Naive thymus-derived CD4-positive, alpha-beta T cell (primary cell): ENCODE data around the gene B4GALT3. TPM values are rescaled to one million over a fixed set of nuclear protein-coding genes. Genes with fewer than 3 reads are reported as not detected.

Experiments
- ATAC-seq: fragments of 150-1000 bp; cut with Tn5 transposase; 2 replicates; pipeline ENCODE4 v1.10.0; 2021; ENCODE audit warnings: mild to moderate bottlenecking, moderate library complexity
- CTCF ChIA-PET: fragments of 350-600 bp; sonication (Branson Sonifier 250); formaldehyde crosslinking; loops from one replicate; lab custom pipeline; 2021; ENCODE audit warnings: antibody characterized with exemption; lab: Charles Lee
- POLR2A ChIA-PET: fragments of 350-600 bp; sonication (Branson Sonifier 250); formaldehyde crosslinking; loops from one replicate; lab custom pipeline; 2021; ENCODE audit warnings: antibody characterized with exemption, inconsistent platforms; lab: Charles Lee
- DNase-seq, 9 donors: peaks; one replicate each; pipeline versions ENCODE4 v3.0.0 to v3.0.0-alpha.2; 2020 to 2022; ENCODE audit warnings: mixed read lengths in 1 of 9
- H3K27ac ChIP-seq: one replicate; pipeline ENCODE4 v1.7.0; 2013; ENCODE audit warnings: mild to moderate bottlenecking, low read depth, low read length, moderate library complexity
- H3K27me3 ChIP-seq, 2 donors: one replicate each; pipeline ENCODE4 v1.7.0; 2013; ENCODE audit warnings: low read length in 2 of 2, mild to moderate bottlenecking in 2 of 2, moderate library complexity in 2 of 2; ENCODE audit not compliant: control insufficient read depth in 2 of 2, insufficient read depth in 2 of 2
- H3K36me3 ChIP-seq, 3 experiments: 1 replicate in 2 of 3; 2 replicates in 1 of 3; pipeline ENCODE4 v1.7.0; 2013; ENCODE audit warnings: low read length in 3 of 3, mild to moderate bottlenecking in 3 of 3, moderate library complexity in 1 of 3; ENCODE audit not compliant: insufficient read depth in 3 of 3, control insufficient read depth in 2 of 3
- H3K4me1 ChIP-seq, 2 donors: one replicate each; pipeline ENCODE4 v1.7.0; 2013; ENCODE audit warnings: low read length in 2 of 2, mild to moderate bottlenecking in 2 of 2, moderate library complexity in 1 of 2; ENCODE audit not compliant: control insufficient read depth in 2 of 2, insufficient read depth in 2 of 2
- H3K4me3 ChIP-seq: 2 replicates; pipeline ENCODE4 v1.7.0; 2013; ENCODE audit warnings: mild to moderate bottlenecking, low read length
- H3K9me3 ChIP-seq, 3 experiments: 1 replicate in 2 of 3; 2 replicates in 1 of 3; pipeline ENCODE4 v1.7.0; 2013; ENCODE audit warnings: low read length in 3 of 3; ENCODE audit not compliant: control insufficient read depth in 2 of 3
- H3K27ac Mint-ChIP-seq, 9 donors: one replicate each; pipeline ENCODE4 v1.8.0; 2020 to 2022; ENCODE audit warnings: mixed read lengths in 9 of 9, mild to moderate bottlenecking in 8 of 9, moderate library complexity in 5 of 9, inconsistent platforms in 2 of 9
- H3K27me3 Mint-ChIP-seq, 5 donors: one replicate each; pipeline ENCODE4 v1.8.0; 2021 to 2022; ENCODE audit warnings: mixed read lengths in 5 of 5, mild to moderate bottlenecking in 1 of 5
- H3K36me3 Mint-ChIP-seq, 5 donors: one replicate each; pipeline ENCODE4 v1.8.0; 2020 to 2022; ENCODE audit warnings: mixed read lengths in 5 of 5, mild to moderate bottlenecking in 3 of 5, inconsistent platforms in 1 of 5
- H3K4me1 Mint-ChIP-seq, 7 donors: one replicate each; pipeline ENCODE4 v1.8.0; 2020 to 2022; ENCODE audit warnings: mixed read lengths in 7 of 7, mild to moderate bottlenecking in 3 of 7, inconsistent platforms in 1 of 7
- H3K4me3 Mint-ChIP-seq, 10 donors: one replicate each; pipeline ENCODE4 v1.8.0; 2020 to 2022; ENCODE audit warnings: mild to moderate bottlenecking in 10 of 10, mixed read lengths in 10 of 10, moderate library complexity in 6 of 10, inconsistent platforms in 2 of 10
- H3K9me3 Mint-ChIP-seq, 11 donors: one replicate each; pipeline ENCODE4 v1.8.0; 2020 to 2022; ENCODE audit warnings: mixed read lengths in 11 of 11, mild to moderate bottlenecking in 4 of 11, inconsistent platforms in 1 of 11, moderate library complexity in 1 of 11
- intact Hi-C, 2 donors: fragments of 100-400 bp; cut with micrococcal nuclease; formaldehyde crosslinking; loops; one replicate each; pipeline ENCODE4 v1.15.1; 2023
- polyA plus RNA-seq, 2 donors: library from polyadenylated mRNA; unstranded; fragments of 300-500 nt; fragmentation: Illumina TruSeq; gene quantifications; one replicate each; pipeline ENCODE4 v1.2.3, GENCODE V29; 2021
- total RNA-seq, 6 experiments: library from RNA in 5 of 6; stranded (reverse) in 5 of 6; gene quantifications; 1 replicate in 5 of 6; 2 replicates in 1 of 6; pipeline ENCODE4 v1.2.3 and lab custom pipeline; 2021 to 2026

B4GALT3 gene
- total and polyA plus RNA-seq, 7 experiments from 2014 or later, result 36.2 to 83.7 (median 52.5) TPM

GRCh38 chr1:161209790-161210409 lies 32.6 kb upstream of the B4GALT3 start:
- CTCF ChIA-PET, result interaction anchor here (0.6 to 6.9 kb wide), 14 partner anchors 8 to 174 kb away, joined by 3 to 74 read pairs (median 8); partner anchors contain the start of genes ADAMTS4, APOA2, NDUFS2 and TOMM40L
- Mint-ChIP-seq H3K9me3 (no peaks in the 10 kb centered on the region), H3K4me1 (peaks cover 12 to 49% (median 41%) of the 10 kb centered on the region in 7 donors), H3K36me3 (peaks cover 22 to 60% (median 43%) of the 10 kb centered on the region in 5 donors), H3K27ac (peak overlapping the region in 8 of 9 donors; percentile 60 to 89 (median 66)), H3K27me3 (no peaks in the 10 kb centered on the region), H3K4me3 (no peak overlapping the region)
- Histone ChIP-seq H3K36me3 (peaks cover 32 to 83% (median 45%) of the 10 kb centered on the region in 3 experiments), H3K4me1 (peaks cover 0 to 31% of the 10 kb centered on the region in 2 donors), H3K4me3 (no peak overlapping the region), H3K27ac (peak overlapping the region; percentile 27), H3K27me3 (no peaks in the 10 kb centered on the region), H3K9me3 (no peaks in the 10 kb centered on the region)
- peak; percentile 98 for ATAC-seq
- POLR2A ChIA-PET, result interaction anchor here (1.4 to 29.1 kb wide), 4 partner anchors 7 to 80 kb away, joined by 4 to 508 read pairs (median 9); partner anchors contain the start of genes APOA2, FCER1G, NDUFS2 and TOMM40L
- intact Hi-C loops, result loop anchor here (1.0 kb wide), 6 partner anchors 15 to 172 kb away; partner anchors contain the start of gene PPOX (in 1 of the 2)
- peak; percentile 53 to 79 (median 73) for DNase-seq

- H3K36me3 Mint-ChIP-seq, result peaks cover 25 to 46% (median 37%) of the 10 kb centered on the region in 5 donors
- ChIA-PET POLR2A (interaction anchor here (0.6 to 29.1 kb wide), 4 partner anchors 16 to 83 kb away, joined by 4 to 508 read pairs (median 113); partner anchors contain the start of genes APOA2, FCER1G, PPOX and TOMM40L), CTCF (interaction anchor here (1.0 to 6.1 kb wide), 5 partner anchors 15 to 167 kb away, joined by 3 to 66 read pairs (median 21); partner anchors contain the start of gene TOMM40L)
- H3K36me3 ChIP-seq, result peaks cover 23 to 72% (median 43%) of the 10 kb centered on the region in 3 experiments
- no peaks in the 10 kb centered on the region for H3K9me3 Mint-ChIP-seq
- no peak overlapping the region for H3K4me3 Mint-ChIP-seq
- no peak overlapping the region for H3K27ac ChIP-seq
- peaks cover 16 to 45% of the 10 kb centered on the region in 2 donors for H3K4me1 ChIP-seq
- DNase-seq (no peak), ATAC-seq (no peak)
- intact Hi-C loops, result no loop called here
- peak overlapping the region in 3 of 9 donors; percentile 2 to 52 (median 10) for H3K27ac Mint-ChIP-seq
- no peaks in the 10 kb centered on the region for H3K9me3 ChIP-seq
- peaks cover 17 to 71% (median 55%) of the 10 kb centered on the region in 7 donors for H3K4me1 Mint-ChIP-seq
- H3K27me3 ChIP-seq, result no peaks in the 10 kb centered on the region
- no peaks in the 10 kb centered on the region for H3K27me3 Mint-ChIP-seq
- no peak overlapping the region for H3K4me3 ChIP-seq
Observed at GRCh38 chr1:161207173-161207572, 29.9 kb upstream of the B4GALT3 start.

- H3K9me3 Mint-ChIP-seq, result no peaks in the 10 kb centered on the region
- DNase-seq (no peak), ATAC-seq (no peak)
- Histone ChIP-seq H3K27me3 (no peaks in the 10 kb centered on the region), H3K4me3 (no peak overlapping the region), H3K4me1 (peaks cover 18 to 49% of the 10 kb centered on the region in 2 donors), H3K9me3 (no peaks in the 10 kb centered on the region), H3K36me3 (peaks cover 20 to 66% (median 37%) of the 10 kb centered on the region in 3 experiments), H3K27ac (no peak overlapping the region)
- H3K36me3 Mint-ChIP-seq, result peaks cover 22 to 42% (median 34%) of the 10 kb centered on the region in 5 donors
- CTCF ChIA-PET, result interaction anchor here (0.7 to 6.1 kb wide), 9 partner anchors 15 to 182 kb away, joined by 3 to 66 read pairs (median 5); partner anchors contain the start of genes PPOX and TOMM40L
- POLR2A ChIA-PET, result interaction anchor here (0.7 to 29.1 kb wide), 9 partner anchors 9 to 97 kb away, joined by 3 to 508 read pairs (median 6); partner anchors contain the start of genes APOA2, FCER1G, PPOX and TOMM40L
- H3K4me1 Mint-ChIP-seq, result peaks cover 17 to 73% (median 61%) of the 10 kb centered on the region in 7 donors
- intact Hi-C loops, result no loop called here
- peak overlapping the region in 5 of 9 donors; percentile 10 to 88 (median 64) for H3K27ac Mint-ChIP-seq
- no peak overlapping the region for H3K4me3 Mint-ChIP-seq
- no peaks in the 10 kb centered on the region for H3K27me3 Mint-ChIP-seq
Observed at GRCh38 chr1:161206411-161207140, 29.3 kb upstream of the B4GALT3 start.

GRCh38 chr1:161201836-161202712 lies 24.8 kb upstream of the B4GALT3 start, which contains the start of gene NDUFS2:
Gene NDUFS2, plus strand, starts transcription at chr1:161202367. Its CDS starts 19 bp downstream, at chr1:161202386.
- H3K4me1 Mint-ChIP-seq, result peaks cover 36 to 83% (median 66%) of the 10 kb centered on the region in 7 donors
- H3K27me3 Mint-ChIP-seq, result no peaks in the 10 kb centered on the region
- Histone ChIP-seq H3K36me3 (peaks cover 2 to 35% (median 12%) of the 10 kb centered on the region in 3 experiments), H3K4me1 (peaks cover 35 to 60% of the 10 kb centered on the region in 2 donors), H3K9me3 (no peaks in the 10 kb centered on the region), H3K4me3 (peak within 1 kb of the TSS; percentile 78), H3K27me3 (no peaks in the 10 kb centered on the region), H3K27ac (peak within 1 kb of the TSS; percentile 97)
- DNase-seq, result peak; percentile 71 to 98 (median 92)
- peak within 1 kb of the TSS; percentile 96 to 99 (median 98) for H3K27ac Mint-ChIP-seq
- peaks cover 0 to 1% (median 0%) of the 10 kb centered on the region in 11 donors for H3K9me3 Mint-ChIP-seq
- peak within 1 kb of the TSS; percentile 90 to 98 (median 95) for H3K4me3 Mint-ChIP-seq
- peaks cover 13 to 24% (median 19%) of the 10 kb centered on the region in 5 donors for H3K36me3 Mint-ChIP-seq
- CTCF ChIA-PET, result interaction anchor here (0.6 to 6.1 kb wide), 17 partner anchors 9 to 180 kb away, joined by 3 to 66 read pairs (median 4); partner anchors contain the start of genes APOA2, B4GALT3, PPOX and TOMM40L
- POLR2A ChIA-PET, result interaction anchor here (0.6 to 29.1 kb wide), 28 partner anchors 9 to 187 kb away, joined by 3 to 508 read pairs (median 7); partner anchors contain the start of genes APOA2, B4GALT3, CFAP126 and FCER1G
- intact Hi-C loops, result loop anchor here (1.0 to 2.0 kb wide), 10 partner anchors 10 to 338 kb away; partner anchors contain the start of genes PPOX (in 2 of the 2), UFC1 (in 2 of the 2), USP21 (in 2 of the 2) and B4GALT3 (in 1 of the 2)
- peak; percentile 99 for ATAC-seq

GRCh38 chr1:161200992-161201835 lies 23.9 kb upstream of the B4GALT3 start:
- peaks cover 9 to 20% (median 16%) of the 10 kb centered on the region in 5 donors for H3K36me3 Mint-ChIP-seq
- Histone ChIP-seq H3K36me3 (peaks cover 0 to 26% (median 4%) of the 10 kb centered on the region in 3 experiments), H3K4me1 (peaks cover 35 to 52% of the 10 kb centered on the region in 2 donors), H3K27ac (peak overlapping the region; percentile 97), H3K9me3 (no peaks in the 10 kb centered on the region), H3K27me3 (no peaks in the 10 kb centered on the region), H3K4me3 (peak overlapping the region; percentile 78)
- no peak for ATAC-seq
- no peaks in the 10 kb centered on the region for H3K27me3 Mint-ChIP-seq
- H3K27ac Mint-ChIP-seq, result peak overlapping the region; percentile 96 to 99 (median 98)
- peak overlapping the region; percentile 90 to 98 (median 95) for H3K4me3 Mint-ChIP-seq
- peaks cover 0 to 2% (median 0%) of the 10 kb centered on the region in 11 donors for H3K9me3 Mint-ChIP-seq
- intact Hi-C loops, result no loop called here
- ChIA-PET CTCF (interaction anchor here (0.6 to 6.1 kb wide), 16 partner anchors 9 to 181 kb away, joined by 3 to 66 read pairs (median 4); partner anchors contain the start of genes B4GALT3, PPOX and TOMM40L), POLR2A (interaction anchor here (0.6 to 29.1 kb wide), 21 partner anchors 10 to 188 kb away, joined by 3 to 508 read pairs (median 9); partner anchors contain the start of genes APOA2, ARHGAP30, B4GALT3 and CFAP126)
- DNase-seq, result no peak
- peaks cover 36 to 80% (median 61%) of the 10 kb centered on the region in 7 donors for H3K4me1 Mint-ChIP-seq
